C4-2B (cell line): ENCODE data around the gene CHD2.

Experiments
- ZFX ChIP-seq: fragments of 450-650 bp; IDR thresholded peaks from 2 replicates; pipeline ENCODE4 v1.6.1; 2017
- TF ChIP-seq, protein P1 (sequence below): fragments of 450-650 bp; conservative IDR thresholded peaks from 2 replicates; pipeline ENCODE4 v1.5.1; 2017; ENCODE audit warnings: mild to moderate bottlenecking

- TF ChIP-seq, protein P1, sequence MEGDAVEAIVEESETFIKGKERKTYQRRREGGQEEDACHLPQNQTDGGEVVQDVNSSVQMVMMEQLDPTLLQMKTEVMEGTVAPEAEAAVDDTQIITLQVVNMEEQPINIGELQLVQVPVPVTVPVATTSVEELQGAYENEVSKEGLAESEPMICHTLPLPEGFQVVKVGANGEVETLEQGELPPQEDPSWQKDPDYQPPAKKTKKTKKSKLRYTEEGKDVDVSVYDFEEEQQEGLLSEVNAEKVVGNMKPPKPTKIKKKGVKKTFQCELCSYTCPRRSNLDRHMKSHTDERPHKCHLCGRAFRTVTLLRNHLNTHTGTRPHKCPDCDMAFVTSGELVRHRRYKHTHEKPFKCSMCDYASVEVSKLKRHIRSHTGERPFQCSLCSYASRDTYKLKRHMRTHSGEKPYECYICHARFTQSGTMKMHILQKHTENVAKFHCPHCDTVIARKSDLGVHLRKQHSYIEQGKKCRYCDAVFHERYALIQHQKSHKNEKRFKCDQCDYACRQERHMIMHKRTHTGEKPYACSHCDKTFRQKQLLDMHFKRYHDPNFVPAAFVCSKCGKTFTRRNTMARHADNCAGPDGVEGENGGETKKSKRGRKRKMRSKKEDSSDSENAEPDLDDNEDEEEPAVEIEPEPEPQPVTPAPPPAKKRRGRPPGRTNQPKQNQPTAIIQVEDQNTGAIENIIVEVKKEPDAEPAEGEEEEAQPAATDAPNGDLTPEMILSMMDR = no peak
- TF ChIP-seq ZFX = no peak
These were observed 158.8 kb downstream of the CHD2 start for GRCh38 chr15:93058904-93059427.
